HG02642 (cell line): ENCODE measurements around the gene PPP1R7.
"Not testable (repeated sequence)": the region's sequence is repeated elsewhere in the genome, so short reads cannot be mapped to it uniquely, and the experiment has no call there.

Source experiments
- ATAC-seq: cut with Tn5 transposase; IDR thresholded peaks from one replicate; pipeline ENCODE4 v1.9.1; 2021; ENCODE audit warnings: mild to moderate bottlenecking; ENCODE audit not compliant: unreplicated experiment, poor library complexity

The PPP1R7 gene

GRCh38 chr2:241188361-241189092, 38.3 kb downstream of the PPP1R7 start, which contains the start of gene ANO7:
Gene ANO7 (plus strand): TSS chr2:241188677. CDS start chr2:241190064, 1,387 bp downstream.
- ATAC-seq: no peak

GRCh38 chr2:241189093-241189855, 39.0 kb downstream of the PPP1R7 start:
- ATAC-seq: no peak

- ATAC-seq: no peak
Measured at GRCh38 chr2:241189856-241190201, 39.6 kb downstream of the PPP1R7 start.

GRCh38 chr2:241190291-241190981, 40.2 kb downstream of the PPP1R7 start:
- no peak for ATAC-seq

GRCh38 chr2:241191081-241191480, 40.8 kb downstream of the PPP1R7 start:
- no peak for ATAC-seq

GRCh38 chr2:241193271-241193670, 43.0 kb downstream of the PPP1R7 start:
- no peak for ATAC-seq

GRCh38 chr2:241194811-241195210, 44.5 kb downstream of the PPP1R7 start:
- no peak for ATAC-seq

- ATAC-seq: no peak
Measured at GRCh38 chr2:241195506-241196130, 45.4 kb downstream of the PPP1R7 start.

GRCh38 chr2:241197246-241197645, 47.0 kb downstream of the PPP1R7 start:
- ATAC-seq: not testable (repeated sequence)

GRCh38 chr2:241197947-241198346, 47.7 kb downstream of the PPP1R7 start:
- ATAC-seq: no peak

GRCh38 chr2:241198381-241199279, 48.4 kb downstream of the PPP1R7 start:
- ATAC-seq: no peak

- no peak for ATAC-seq
Measured at GRCh38 chr2:241199286-241199685, 49.0 kb downstream of the PPP1R7 start.

GRCh38 chr2:241199897-241200821, 49.9 kb downstream of the PPP1R7 start:
- ATAC-seq: no peak

GRCh38 chr2:241200822-241201395, 50.6 kb downstream of the PPP1R7 start:
- no peak for ATAC-seq

- no peak for ATAC-seq
Measured at GRCh38 chr2:241201445-241202267, 51.4 kb downstream of the PPP1R7 start.

- ATAC-seq: no peak
Measured at GRCh38 chr2:241202268-241202585, 52.0 kb downstream of the PPP1R7 start.

GRCh38 chr2:241202681-241203080, 52.4 kb downstream of the PPP1R7 start:
- ATAC-seq: no peak
